Activated CD4-positive, alpha-beta T cell treated with anti-CD3 and anti-CD28 coated beads, Interleukin-2, amount 10 ng/mL, durations not matched to agents 24 days and 14 days (primary cell): Measurements from ENCODE around the gene COL12A1. TPM values are rescaled to one million over a fixed set of nuclear protein-coding genes. Genes with fewer than 3 reads are reported as not detected.

Experiments
- total RNA-seq: library from RNA; stranded (reverse); gene quantifications from 2 replicates; pipeline ENCODE4 v1.2.3, GENCODE V29; 2022

The COL12A1 gene
- total RNA-seq, 1 donor from 2014 or later, result 0.05 TPM

Other genes with a start within 250 kb of the COL12A1 start
- 490 and 538 TPM in 2 replicates for gene COX7A2, start 37.7 kb upstream of the COL12A1 start, total RNA-seq
- 57.0 and 60.5 TPM in 2 replicates for gene TMEM30A, start 78.7 kb upstream of the COL12A1 start, total RNA-seq